NCI-H446 treated with DMSO at 0.1 percent for 48 hours (cell line): ENCODE measurements around the gene CNTNAP2.

ENCODE experiments used
- DNase-seq: peaks from one replicate; lab custom pipeline; 2025; lab: John Stamatoyannopoulos, UW

Gene CNTNAP2

GRCh38 chr7:147400221-147400689 is 1283.7 kb downstream of the CNTNAP2 start:
- DNase-seq, result no peak

GRCh38 chr7:147400925-147401324 is 1284.3 kb downstream of the CNTNAP2 start:
- DNase-seq, result no peak

- no peak for DNase-seq
Observed at GRCh38 chr7:147405621-147406020, 1289.0 kb downstream of the CNTNAP2 start.

GRCh38 chr7:147406521-147407135 is 1290.0 kb downstream of the CNTNAP2 start:
- DNase-seq, result no peak

GRCh38 chr7:147411096-147411495 is 1294.5 kb downstream of the CNTNAP2 start:
- DNase-seq, result no peak

- no peak for DNase-seq
Observed at GRCh38 chr7:147412109-147412508, 1295.5 kb downstream of the CNTNAP2 start.

- DNase-seq, result no peak
Observed at GRCh38 chr7:147412782-147413556, 1296.4 kb downstream of the CNTNAP2 start.

GRCh38 chr7:147413557-147413870 is 1296.9 kb downstream of the CNTNAP2 start:
- DNase-seq, result no peak

GRCh38 chr7:147415991-147416390 is 1299.4 kb downstream of the CNTNAP2 start:
- no peak for DNase-seq

- no peak for DNase-seq
Observed at GRCh38 chr7:147418966-147419365, 1302.4 kb downstream of the CNTNAP2 start.

GRCh38 chr7:147423875-147424274 is 1307.3 kb downstream of the CNTNAP2 start:
- DNase-seq, result no peak

GRCh38 chr7:147428075-147428474 is 1311.5 kb downstream of the CNTNAP2 start:
- no peak for DNase-seq

GRCh38 chr7:147429961-147430360 is 1313.4 kb downstream of the CNTNAP2 start:
- no peak for DNase-seq

- no peak for DNase-seq
Observed at GRCh38 chr7:147432079-147432478, 1315.5 kb downstream of the CNTNAP2 start.

GRCh38 chr7:147432576-147432975 is 1316.0 kb downstream of the CNTNAP2 start:
- DNase-seq, result no peak

GRCh38 chr7:147436718-147437117 is 1320.1 kb downstream of the CNTNAP2 start:
- no peak for DNase-seq

GRCh38 chr7:147438216-147438615 is 1321.6 kb downstream of the CNTNAP2 start:
- DNase-seq, result no peak

GRCh38 chr7:147443942-147444341 is 1327.3 kb downstream of the CNTNAP2 start:
- no peak for DNase-seq

GRCh38 chr7:147452816-147453215 is 1336.2 kb downstream of the CNTNAP2 start:
- DNase-seq, result no peak

- no peak for DNase-seq
Observed at GRCh38 chr7:147465223-147465622, 1348.6 kb downstream of the CNTNAP2 start.

- DNase-seq, result no peak
Observed at GRCh38 chr7:147472556-147472955, 1356.0 kb downstream of the CNTNAP2 start.

GRCh38 chr7:147474862-147475261 is 1358.3 kb downstream of the CNTNAP2 start:
- no peak for DNase-seq

- DNase-seq, result no peak
Observed at GRCh38 chr7:147477526-147477925, 1360.9 kb downstream of the CNTNAP2 start.

GRCh38 chr7:147478796-147479195 is 1362.2 kb downstream of the CNTNAP2 start:
- DNase-seq, result no peak
